ENCODE data around the gene ZNF593. TPM values are rescaled to one million over a fixed set of nuclear protein-coding genes. Genes with fewer than 3 reads are reported as not detected.

The ZNF593 gene
- total RNA-seq, 1 experiment from 2014 or later: 165 TPM

DNA sequence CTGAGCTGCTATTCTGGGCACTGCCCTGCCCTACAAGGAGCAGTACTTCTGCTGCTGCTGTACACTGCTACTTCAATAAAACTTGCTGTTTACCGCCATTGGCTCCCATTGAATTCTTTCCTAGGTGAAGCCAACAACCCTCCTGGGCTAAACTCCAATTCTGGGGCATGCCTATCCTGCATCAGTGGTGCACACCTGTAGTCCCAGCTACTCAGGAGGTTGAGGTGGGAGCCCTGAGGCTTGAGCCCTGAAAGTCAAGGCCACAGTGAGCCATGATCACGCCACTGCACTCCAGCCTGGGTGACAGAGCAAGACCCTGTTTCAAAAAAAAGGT is 36.9 kb upstream of the ZNF593 start:
- POLR2A ChIA-PET (ENCODE audit: unreplicated experiment): no interaction called here
- H3K79me2 ChIP-seq (ENCODE audit: low read length): no peaks in the 10 kb centered on the region
- H3K36me3 ChIP-seq (ENCODE audit: low read depth, low read length): no peaks in the 10 kb centered on the region
- no peaks in the 10 kb centered on the region for H3K9me2 ChIP-seq (replicated peaks; ENCODE audit: low read length)
- TF ChIP-seq EZH2phosphoT487 (IDR thresholded peaks at IDR 0.05; ENCODE audit: borderline replicate concordance, low read length) (no peak), EZH2 (IDR thresholded peaks at IDR 0.05; ENCODE audit: low read length, unreplicated experiment) (no peak)
- TF ChIP-seq, protein P1, sequence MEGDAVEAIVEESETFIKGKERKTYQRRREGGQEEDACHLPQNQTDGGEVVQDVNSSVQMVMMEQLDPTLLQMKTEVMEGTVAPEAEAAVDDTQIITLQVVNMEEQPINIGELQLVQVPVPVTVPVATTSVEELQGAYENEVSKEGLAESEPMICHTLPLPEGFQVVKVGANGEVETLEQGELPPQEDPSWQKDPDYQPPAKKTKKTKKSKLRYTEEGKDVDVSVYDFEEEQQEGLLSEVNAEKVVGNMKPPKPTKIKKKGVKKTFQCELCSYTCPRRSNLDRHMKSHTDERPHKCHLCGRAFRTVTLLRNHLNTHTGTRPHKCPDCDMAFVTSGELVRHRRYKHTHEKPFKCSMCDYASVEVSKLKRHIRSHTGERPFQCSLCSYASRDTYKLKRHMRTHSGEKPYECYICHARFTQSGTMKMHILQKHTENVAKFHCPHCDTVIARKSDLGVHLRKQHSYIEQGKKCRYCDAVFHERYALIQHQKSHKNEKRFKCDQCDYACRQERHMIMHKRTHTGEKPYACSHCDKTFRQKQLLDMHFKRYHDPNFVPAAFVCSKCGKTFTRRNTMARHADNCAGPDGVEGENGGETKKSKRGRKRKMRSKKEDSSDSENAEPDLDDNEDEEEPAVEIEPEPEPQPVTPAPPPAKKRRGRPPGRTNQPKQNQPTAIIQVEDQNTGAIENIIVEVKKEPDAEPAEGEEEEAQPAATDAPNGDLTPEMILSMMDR (conservative IDR thresholded peaks at IDR 0.05; ENCODE audit: low read depth, low read length): no peak
- H2AFZ ChIP-seq (ENCODE audit: low read length): no peak overlapping the region
- H3K4me2 ChIP-seq (ENCODE audit: low read length): no peak overlapping the region
- no TSS peak for BruUV-seq (replicated peaks)
- H3K4me3 ChIP-seq (ENCODE audit: low read length): no peak overlapping the region
- CTCF ChIA-PET: no interaction called here
- H3K4me1 ChIP-seq (ENCODE audit: insufficient read depth, low read length): peaks cover 3% of the 10 kb centered on the region
- no peak overlapping the region for H3K9ac ChIP-seq (ENCODE audit: low read length)
- H3K9me3 ChIP-seq (ENCODE audit: low read length): no peaks in the 10 kb centered on the region
- ATAC-seq (no peak), DNase-seq (no peak)
- no peak overlapping the region for H3K27ac ChIP-seq (ENCODE audit: low read length)
- intact Hi-C loops (cut with micrococcal nuclease): no loop called here
- no peaks in the 10 kb centered on the region for H3K27me3 ChIP-seq (ENCODE audit: low read length)
- no peaks in the 10 kb centered on the region for H3F3A ChIP-seq (ENCODE audit: low read length, unreplicated experiment)
- no peaks in the 10 kb centered on the region for H4K20me1 ChIP-seq (ENCODE audit: low read length)

DNA sequence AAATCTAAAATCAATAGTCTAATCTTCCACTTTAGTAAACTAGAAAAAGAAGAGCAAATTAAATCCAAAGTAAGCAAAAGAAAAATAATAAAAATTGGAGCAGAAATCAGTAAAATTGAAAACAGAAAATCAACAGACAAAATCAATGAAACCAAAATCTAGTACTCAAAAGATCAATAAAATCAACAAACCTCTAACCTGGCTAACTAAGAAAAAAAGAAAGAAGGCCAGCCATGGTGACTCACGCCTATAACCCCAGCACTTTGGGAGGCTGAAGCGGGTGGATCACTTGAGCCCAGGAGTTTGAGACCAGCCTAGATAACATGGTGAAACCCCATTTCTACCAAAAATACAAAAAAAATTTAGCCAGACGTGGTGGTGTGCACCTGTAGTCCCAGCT is 35.2 kb upstream of the ZNF593 start:
- CTCF ChIA-PET: no interaction called here
- no peak overlapping the region for H3K4me3 ChIP-seq (ENCODE audit: low read length)
- TF ChIP-seq, protein P1 (conservative IDR thresholded peaks at IDR 0.05; ENCODE audit: low read depth, low read length): no peak
- TF ChIP-seq EZH2 (IDR thresholded peaks at IDR 0.05; ENCODE audit: low read length, unreplicated experiment) (no peak), EZH2phosphoT487 (IDR thresholded peaks at IDR 0.05; ENCODE audit: borderline replicate concordance, low read length) (no peak)
- no peaks in the 10 kb centered on the region for H3K79me2 ChIP-seq (ENCODE audit: low read length)
- ATAC-seq (no peak), DNase-seq (no peak)
- no TSS peak for BruUV-seq (replicated peaks)
- no peaks in the 10 kb centered on the region for H3F3A ChIP-seq (ENCODE audit: low read length, unreplicated experiment)
- no peaks in the 10 kb centered on the region for H3K4me1 ChIP-seq (ENCODE audit: insufficient read depth, low read length)
- no peak overlapping the region for H3K27ac ChIP-seq (ENCODE audit: low read length)
- H3K9me3 ChIP-seq (ENCODE audit: low read length): no peaks in the 10 kb centered on the region
- no peak overlapping the region for H3K9ac ChIP-seq (ENCODE audit: low read length)
- POLR2A ChIA-PET (ENCODE audit: unreplicated experiment): no interaction called here
- H3K9me2 ChIP-seq (replicated peaks; ENCODE audit: low read length): no peaks in the 10 kb centered on the region
- H3K4me2 ChIP-seq (ENCODE audit: low read length): no peak overlapping the region
- intact Hi-C loops (cut with micrococcal nuclease): no loop called here
- no peaks in the 10 kb centered on the region for H3K27me3 ChIP-seq (ENCODE audit: low read length)
- no peak overlapping the region for H2AFZ ChIP-seq (ENCODE audit: low read length)
- no peaks in the 10 kb centered on the region for H4K20me1 ChIP-seq (ENCODE audit: low read length)
- no peaks in the 10 kb centered on the region for H3K36me3 ChIP-seq (ENCODE audit: low read depth, low read length)

DNA sequence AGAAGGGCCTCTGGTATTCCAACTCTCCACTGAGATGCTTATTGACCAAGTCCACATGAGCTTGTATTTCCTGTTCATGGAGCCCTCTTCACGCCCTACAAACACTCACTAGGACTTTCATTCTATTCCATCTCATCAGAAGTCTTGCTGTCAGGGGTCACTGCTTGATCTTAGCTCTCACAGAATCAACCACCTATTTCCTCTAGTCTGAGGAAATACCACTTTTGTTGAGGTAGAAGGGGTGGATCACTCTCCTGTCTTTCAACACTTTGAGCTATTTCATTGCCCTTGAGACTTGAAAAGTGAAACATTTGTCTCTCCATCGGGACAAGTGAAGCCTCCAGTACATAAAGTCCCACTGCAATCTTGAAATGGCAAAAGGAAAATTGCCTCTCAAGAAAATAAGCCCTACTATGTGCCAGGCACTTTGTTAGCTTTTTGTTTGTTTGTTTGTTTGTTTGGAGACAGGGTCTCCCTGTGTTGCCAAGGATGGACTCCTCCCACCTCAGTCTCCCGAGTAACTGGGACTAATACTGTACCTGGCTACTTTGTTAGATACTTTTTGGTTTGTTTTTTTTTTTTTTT is 30.6 kb upstream of the ZNF593 start:
- TF ChIP-seq, protein P1 (conservative IDR thresholded peaks at IDR 0.05; ENCODE audit: low read depth, low read length): no peak
- TF ChIP-seq EZH2 (IDR thresholded peaks at IDR 0.05; ENCODE audit: low read length, unreplicated experiment) (no peak), EZH2phosphoT487 (IDR thresholded peaks at IDR 0.05; ENCODE audit: borderline replicate concordance, low read length) (no peak)
- DNase-seq (no peak), ATAC-seq (no peak)
- no peaks in the 10 kb centered on the region for H4K20me1 ChIP-seq (ENCODE audit: low read length)
- H3K36me3 ChIP-seq (ENCODE audit: low read depth, low read length): no peaks in the 10 kb centered on the region
- H3K9me3 ChIP-seq (ENCODE audit: low read length): no peaks in the 10 kb centered on the region
- H3F3A ChIP-seq (ENCODE audit: low read length, unreplicated experiment): no peaks in the 10 kb centered on the region
- no peak overlapping the region for H3K9ac ChIP-seq (ENCODE audit: low read length)
- no peak overlapping the region for H2AFZ ChIP-seq (ENCODE audit: low read length)
- H3K79me2 ChIP-seq (ENCODE audit: low read length): no peaks in the 10 kb centered on the region
- ChIA-PET CTCF (no interaction called here), POLR2A (ENCODE audit: unreplicated experiment) (interaction anchor here (0.6 kb wide), 1 partner anchor 12 kb away, joined by 5 read pairs; no protein-coding TSS in a partner anchor)
- no peaks in the 10 kb centered on the region for H3K27me3 ChIP-seq (ENCODE audit: low read length)
- H3K4me1 ChIP-seq (ENCODE audit: insufficient read depth, low read length): no peaks in the 10 kb centered on the region
- intact Hi-C loops (cut with micrococcal nuclease): no loop called here
- no peaks in the 10 kb centered on the region for H3K9me2 ChIP-seq (replicated peaks; ENCODE audit: low read length)
- H3K27ac ChIP-seq (ENCODE audit: low read length): no peak overlapping the region
- no peak overlapping the region for H3K4me3 ChIP-seq (ENCODE audit: low read length)
- BruUV-seq (replicated peaks): no TSS peak
- no peak overlapping the region for H3K4me2 ChIP-seq (ENCODE audit: low read length)

Measured in PC-3 (cell line).